ENCODE results near the gene CR2.

- TF ChIP-seq POLR2A (IDR thresholded peaks at IDR 0.05), result no peak
- TF ChIP-seq CTCF (IDR thresholded peaks at IDR 0.05), result no peak
- no peak for TF ChIP-seq EP300 (IDR thresholded peaks at IDR 0.05)
These were observed 1.1 kb downstream of the CR2 start for GRCh38 chr1:207455183-207455754.

Measured in ovary (tissue), 3 donors.